ENCODE data around the gene FN3KRP. TPM values are rescaled to one million over a fixed set of nuclear protein-coding genes. Genes with fewer than 3 reads are reported as not detected.

Gene FN3KRP
- polyA plus RNA-seq, 1 of the 3 experiments (the other 2 are of a cell fraction) = 68.2 TPM

DNA sequence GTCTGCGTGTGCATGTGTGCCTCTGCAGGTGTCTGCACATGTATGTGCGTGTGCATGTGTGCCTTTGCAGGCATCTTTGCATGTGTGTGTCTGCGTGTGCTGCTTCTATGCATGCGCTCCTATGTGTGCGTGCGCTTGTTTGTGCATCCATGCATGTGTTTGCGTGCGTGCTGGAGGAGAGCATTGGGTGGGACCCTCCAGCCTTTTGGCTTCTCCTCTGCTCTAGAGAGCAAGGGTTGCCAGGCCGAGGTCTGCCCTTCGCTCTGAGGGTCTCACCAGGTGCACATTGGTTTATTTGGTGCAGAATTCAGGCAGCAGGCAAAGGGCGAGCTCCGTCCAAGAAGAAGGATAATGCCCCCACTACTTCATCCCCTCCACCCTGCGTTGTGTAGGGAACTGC, 17.0 kb upstream of the FN3KRP start:
- Histone ChIP-seq H3K9ac (no peak overlapping the region), H3K27ac (ENCODE audit: low read depth in 2 of 2, low read length in 1 of 2) (no peak overlapping the region), H4K20me1 (ENCODE audit: insufficient read depth) (no peaks in the 10 kb centered on the region), H3K36me3 (replicated peaks in 1 of 2; ENCODE audit: control insufficient read depth in 1 of 2, insufficient read depth in 2 of 2, low read length in 1 of 2) (peaks cover 0 to 4% of the 10 kb centered on the region in 2 experiments), H3K9me2 (no peaks in the 10 kb centered on the region), H3K4me2 (peak overlapping the region; percentile 82), H3K4me3 (ENCODE audit: low read depth in 2 of 2, low read length in 1 of 2) (peak overlapping the region; percentile 68 to 74), H3F3A (replicated peaks; ENCODE audit: insufficient read depth) (no peaks in the 10 kb centered on the region), H3K9me3 (no peaks in the 10 kb centered on the region), H2AFZ (ENCODE audit: low read depth) (no peak overlapping the region), H3K4me1 (ENCODE audit: control insufficient read depth in 1 of 2, insufficient read depth in 2 of 2, low read depth in 1 of 2, low read length in 1 of 2) (peaks cover 0 to 14% of the 10 kb centered on the region in 2 experiments; a peak in 1 of 4 replicates), H3K27me3 (ENCODE audit: insufficient read depth) (no peaks in the 10 kb centered on the region), H3K79me2 (ENCODE audit: insufficient read depth) (no peaks in the 10 kb centered on the region)
- DNase-seq = no peak
- CTCF ChIA-PET = no interaction called here
- WGBS (ENCODE audit: low lambda C conversion rate) = 61% methylated on average over 13 of the region's 13 CpGs
- POLR2A ChIA-PET = no interaction called here
- no peak for TF ChIP-seq NRF1 (IDR thresholded peaks at IDR 0.05; ENCODE audit: low read depth, low read length)
- no peak for TF ChIP-seq SMC3 (IDR thresholded peaks at IDR 0.05; ENCODE audit: low read depth, low read length)
- TF ChIP-seq JUND (IDR thresholded peaks at IDR 0.05) = no peak
- TF ChIP-seq RFX5 (IDR thresholded peaks at IDR 0.05; ENCODE audit: low read length) = no peak
- TF ChIP-seq, protein P1, sequence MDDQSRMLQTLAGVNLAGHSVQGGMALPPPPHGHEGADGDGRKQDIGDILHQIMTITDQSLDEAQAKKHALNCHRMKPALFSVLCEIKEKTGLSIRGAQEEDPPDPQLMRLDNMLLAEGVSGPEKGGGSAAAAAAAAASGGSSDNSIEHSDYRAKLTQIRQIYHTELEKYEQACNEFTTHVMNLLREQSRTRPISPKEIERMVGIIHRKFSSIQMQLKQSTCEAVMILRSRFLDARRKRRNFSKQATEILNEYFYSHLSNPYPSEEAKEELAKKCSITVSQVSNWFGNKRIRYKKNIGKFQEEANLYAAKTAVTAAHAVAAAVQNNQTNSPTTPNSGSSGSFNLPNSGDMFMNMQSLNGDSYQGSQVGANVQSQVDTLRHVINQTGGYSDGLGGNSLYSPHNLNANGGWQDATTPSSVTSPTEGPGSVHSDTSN (IDR thresholded peaks at IDR 0.05) = no peak
- no peak for TF ChIP-seq NFIC (IDR thresholded peaks at IDR 0.05; ENCODE audit: borderline replicate concordance)
- no peak for TF ChIP-seq RXRA (IDR thresholded peaks at IDR 0.05; ENCODE audit: borderline replicate concordance, low read depth)
- TF ChIP-seq, protein P2, sequence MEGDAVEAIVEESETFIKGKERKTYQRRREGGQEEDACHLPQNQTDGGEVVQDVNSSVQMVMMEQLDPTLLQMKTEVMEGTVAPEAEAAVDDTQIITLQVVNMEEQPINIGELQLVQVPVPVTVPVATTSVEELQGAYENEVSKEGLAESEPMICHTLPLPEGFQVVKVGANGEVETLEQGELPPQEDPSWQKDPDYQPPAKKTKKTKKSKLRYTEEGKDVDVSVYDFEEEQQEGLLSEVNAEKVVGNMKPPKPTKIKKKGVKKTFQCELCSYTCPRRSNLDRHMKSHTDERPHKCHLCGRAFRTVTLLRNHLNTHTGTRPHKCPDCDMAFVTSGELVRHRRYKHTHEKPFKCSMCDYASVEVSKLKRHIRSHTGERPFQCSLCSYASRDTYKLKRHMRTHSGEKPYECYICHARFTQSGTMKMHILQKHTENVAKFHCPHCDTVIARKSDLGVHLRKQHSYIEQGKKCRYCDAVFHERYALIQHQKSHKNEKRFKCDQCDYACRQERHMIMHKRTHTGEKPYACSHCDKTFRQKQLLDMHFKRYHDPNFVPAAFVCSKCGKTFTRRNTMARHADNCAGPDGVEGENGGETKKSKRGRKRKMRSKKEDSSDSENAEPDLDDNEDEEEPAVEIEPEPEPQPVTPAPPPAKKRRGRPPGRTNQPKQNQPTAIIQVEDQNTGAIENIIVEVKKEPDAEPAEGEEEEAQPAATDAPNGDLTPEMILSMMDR (IDR thresholded peaks at IDR 0.05) = no peak
- TF ChIP-seq POLR2AphosphoS5 (IDR thresholded peaks at IDR 0.05; ENCODE audit: low read depth, low read length) = no peak
- TF ChIP-seq FOXM1 (IDR thresholded peaks at IDR 0.05; ENCODE audit: low read depth) = no peak
- no peak for TF ChIP-seq ELF1 (IDR thresholded peaks at IDR 0.05)
- TF ChIP-seq EZH2phosphoT487 (IDR thresholded peaks at IDR 0.05; ENCODE audit: borderline replicate concordance, low read depth) = no peak
- no peak for TF ChIP-seq TAF1 (IDR thresholded peaks at IDR 0.05; ENCODE audit: borderline replicate concordance, low read depth, low read length)
- no peak for TF ChIP-seq MEF2A (IDR thresholded peaks at IDR 0.05; ENCODE audit: borderline replicate concordance, low read depth)
- no peak for TF ChIP-seq YY1 (IDR thresholded peaks at IDR 0.05; ENCODE audit: low read depth)
- TF ChIP-seq RAD21 (IDR thresholded peaks at IDR 0.05; ENCODE audit: low read length) = no peak
- TF ChIP-seq, protein P3, sequence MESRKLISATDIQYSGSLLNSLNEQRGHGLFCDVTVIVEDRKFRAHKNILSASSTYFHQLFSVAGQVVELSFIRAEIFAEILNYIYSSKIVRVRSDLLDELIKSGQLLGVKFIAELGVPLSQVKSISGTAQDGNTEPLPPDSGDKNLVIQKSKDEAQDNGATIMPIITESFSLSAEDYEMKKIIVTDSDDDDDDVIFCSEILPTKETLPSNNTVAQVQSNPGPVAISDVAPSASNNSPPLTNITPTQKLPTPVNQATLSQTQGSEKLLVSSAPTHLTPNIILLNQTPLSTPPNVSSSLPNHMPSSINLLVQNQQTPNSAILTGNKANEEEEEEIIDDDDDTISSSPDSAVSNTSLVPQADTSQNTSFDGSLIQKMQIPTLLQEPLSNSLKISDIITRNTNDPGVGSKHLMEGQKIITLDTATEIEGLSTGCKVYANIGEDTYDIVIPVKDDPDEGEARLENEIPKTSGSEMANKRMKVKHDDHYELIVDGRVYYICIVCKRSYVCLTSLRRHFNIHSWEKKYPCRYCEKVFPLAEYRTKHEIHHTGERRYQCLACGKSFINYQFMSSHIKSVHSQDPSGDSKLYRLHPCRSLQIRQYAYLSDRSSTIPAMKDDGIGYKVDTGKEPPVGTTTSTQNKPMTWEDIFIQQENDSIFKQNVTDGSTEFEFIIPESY (IDR thresholded peaks at IDR 0.05; ENCODE audit: borderline replicate concordance, low read depth) = no peak
- no peak for TF ChIP-seq FOXJ3 (CRISPR knock-in tag; IDR thresholded peaks at IDR 0.05)
- TF ChIP-seq, protein P4, sequence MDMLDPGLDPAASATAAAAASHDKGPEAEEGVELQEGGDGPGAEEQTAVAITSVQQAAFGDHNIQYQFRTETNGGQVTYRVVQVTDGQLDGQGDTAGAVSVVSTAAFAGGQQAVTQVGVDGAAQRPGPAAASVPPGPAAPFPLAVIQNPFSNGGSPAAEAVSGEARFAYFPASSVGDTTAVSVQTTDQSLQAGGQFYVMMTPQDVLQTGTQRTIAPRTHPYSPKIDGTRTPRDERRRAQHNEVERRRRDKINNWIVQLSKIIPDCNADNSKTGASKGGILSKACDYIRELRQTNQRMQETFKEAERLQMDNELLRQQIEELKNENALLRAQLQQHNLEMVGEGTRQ (IDR thresholded peaks at IDR 0.05; ENCODE audit: borderline replicate concordance, low read depth, low read length) = no peak
- TF ChIP-seq GABPA (IDR thresholded peaks at IDR 0.05; ENCODE audit: low read depth) = no peak

All from SK-N-SH (cell line).